Femur (tissue), 1 donor: ENCODE results near the gene GOLGA6L2.
"Not testable (repeated sequence)": the region's sequence is repeated elsewhere in the genome, so short reads cannot be mapped to it uniquely, and the experiment has no call there.

Experiments used
- DNase-seq: peaks from one replicate; pipeline ENCODE4 v3.0.0-alpha.2; 2017

The GOLGA6L2 gene

GRCh38 chr15:23447107-23447500 is at the start of gene GOLGA6L2:
Gene GOLGA6L2, minus strand, starts transcription at chr15:23447243. Its CDS starts 62 bp downstream, at chr15:23447181.
- no peak for DNase-seq

- no peak for DNase-seq
These were observed 37.8 kb upstream of the GOLGA6L2 start for GRCh38 chr15:23484870-23485269.

GRCh38 chr15:23483821-23484299 is 36.8 kb upstream of the GOLGA6L2 start:
- DNase-seq = no peak

- DNase-seq = no peak
These were observed 35.9 kb upstream of the GOLGA6L2 start for GRCh38 chr15:23482764-23483489.

GRCh38 chr15:23482228-23482627 is 35.2 kb upstream of the GOLGA6L2 start:
- DNase-seq = no peak

- DNase-seq = no peak
These were observed 30.9 kb upstream of the GOLGA6L2 start for GRCh38 chr15:23477920-23478319.

GRCh38 chr15:23472678-23473077 is 25.6 kb upstream of the GOLGA6L2 start:
- DNase-seq = no peak

GRCh38 chr15:23472033-23472432 is 25.0 kb upstream of the GOLGA6L2 start:
- no peak for DNase-seq

- DNase-seq = no peak
These were observed 20.1 kb upstream of the GOLGA6L2 start for GRCh38 chr15:23467110-23467600.

GRCh38 chr15:23457890-23458289 is 10.8 kb upstream of the GOLGA6L2 start:
- DNase-seq = no peak

GRCh38 chr15:23446215-23447106 is 582 bp downstream of the GOLGA6L2 start:
- no peak for DNase-seq

GRCh38 chr15:23444269-23444668 is 2.8 kb downstream of the GOLGA6L2 start:
- no peak for DNase-seq

- no peak for DNase-seq
These were observed 5.8 kb downstream of the GOLGA6L2 start for GRCh38 chr15:23441204-23441603.

GRCh38 chr15:23440596-23440995 is 6.4 kb downstream of the GOLGA6L2 start:
- no peak for DNase-seq

- no peak for DNase-seq
These were observed 7.5 kb downstream of the GOLGA6L2 start for GRCh38 chr15:23439513-23439912.

GRCh38 chr15:23438816-23439466 is 8.1 kb downstream of the GOLGA6L2 start:
- no peak for DNase-seq

- DNase-seq = no peak
These were observed 9.4 kb downstream of the GOLGA6L2 start for GRCh38 chr15:23437673-23438072.

- DNase-seq = no peak
These were observed 9.9 kb downstream of the GOLGA6L2 start for GRCh38 chr15:23437146-23437545.

- DNase-seq = no peak
These were observed 10.6 kb downstream of the GOLGA6L2 start for GRCh38 chr15:23436421-23436820.

- DNase-seq = not testable (repeated sequence)
These were observed 12.3 kb downstream of the GOLGA6L2 start for GRCh38 chr15:23434699-23435098.

GRCh38 chr15:23425327-23425726 is 21.7 kb downstream of the GOLGA6L2 start:
- DNase-seq = not testable (repeated sequence)

- DNase-seq = no peak
These were observed 22.7 kb downstream of the GOLGA6L2 start for GRCh38 chr15:23424111-23424904.
